GM10847 (cell line): Measurements from ENCODE around the gene ZDHHC14.

Source experiments
- POLR2A ChIP-seq: IDR thresholded peaks from 2 replicates; pipeline ENCODE4 v1.6.1; 2011; ENCODE audit not compliant: insufficient read length; ENCODE audit errors: extremely low read depth

The ZDHHC14 gene

DNA sequence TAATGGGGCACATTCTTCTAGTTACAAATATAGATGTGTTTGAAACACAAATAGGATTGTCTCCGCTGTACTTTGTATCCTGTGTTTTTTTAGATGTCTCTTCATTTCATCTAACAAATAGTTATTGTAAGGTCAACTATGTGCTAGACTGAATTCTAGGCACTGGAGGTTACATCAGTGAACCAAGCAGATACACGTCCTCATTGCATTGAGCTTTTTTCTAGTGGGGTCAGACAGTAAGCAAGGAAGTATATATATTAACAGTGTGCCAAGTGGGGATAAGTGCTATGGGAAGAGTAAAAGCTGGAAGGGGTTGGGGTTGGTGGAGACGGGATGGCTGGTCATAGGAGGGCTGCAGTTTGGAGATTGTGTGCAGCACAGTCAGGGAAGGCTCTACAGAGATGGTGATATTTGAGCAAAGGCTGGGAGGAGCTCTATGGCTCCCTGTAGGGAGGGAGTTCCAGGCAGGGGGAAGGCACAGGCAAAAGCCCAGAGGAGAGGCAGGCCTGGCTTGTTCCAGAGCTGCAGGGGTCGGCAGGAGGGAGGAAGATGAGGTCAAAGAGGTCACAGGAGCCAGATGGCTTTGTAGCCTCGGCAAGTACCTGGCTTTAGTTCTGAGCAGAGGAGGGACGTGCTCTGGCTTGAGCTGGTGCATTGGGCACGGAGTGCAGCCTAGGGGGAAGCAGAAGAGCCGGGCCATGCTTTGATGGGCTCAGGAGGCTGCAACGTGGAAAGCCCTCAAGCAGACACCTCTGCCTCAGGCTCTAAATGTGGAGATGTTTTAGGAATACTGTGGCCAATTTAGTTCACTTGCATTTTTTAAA lies 152.3 kb downstream of the ZDHHC14 start:
- TF ChIP-seq POLR2A = no peak

GRCh38 chr6:157534134-157534871 lies 153.3 kb downstream of the ZDHHC14 start:
- TF ChIP-seq POLR2A = no peak

DNA sequence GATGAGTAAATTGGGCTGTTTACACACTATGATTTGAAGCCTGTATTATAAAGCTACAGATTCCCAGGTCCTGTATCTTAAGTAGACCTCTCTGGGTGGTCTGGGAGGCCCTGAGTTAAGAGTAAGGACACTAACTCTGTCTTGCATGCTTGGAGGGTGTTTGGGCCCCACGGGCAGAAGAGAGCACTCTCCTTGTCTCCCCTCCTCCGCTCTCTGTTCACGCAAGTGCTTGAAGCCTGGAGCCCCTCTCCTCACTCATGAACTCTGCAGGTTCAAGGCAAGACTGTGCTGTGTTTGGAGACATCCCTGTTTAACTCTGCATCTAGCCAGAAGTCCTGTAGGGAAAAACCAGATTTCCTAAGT lies 154.0 kb downstream of the ZDHHC14 start:
- no peak for TF ChIP-seq POLR2A

- no peak for TF ChIP-seq POLR2A
Observed at GRCh38 chr6:157535340-157536222, 154.6 kb downstream of the ZDHHC14 start.

DNA sequence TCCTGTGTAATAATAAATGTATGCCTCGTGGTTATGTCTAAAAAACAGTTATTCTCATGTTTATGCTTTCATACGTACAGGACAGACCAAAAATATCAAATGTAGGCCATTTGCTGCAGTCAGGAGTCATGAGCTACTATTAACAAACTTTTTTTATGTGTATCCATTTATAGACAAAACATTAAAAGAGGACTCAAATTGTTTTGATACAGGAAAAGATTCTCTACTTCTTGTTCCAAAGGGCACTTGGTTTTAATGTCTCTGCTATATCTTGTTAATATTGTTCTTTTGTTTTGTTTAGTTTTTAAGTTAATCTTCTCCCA lies 155.2 kb downstream of the ZDHHC14 start:
- no peak for TF ChIP-seq POLR2A

- no peak for TF ChIP-seq POLR2A
Observed at GRCh38 chr6:157537556-157537955, 156.6 kb downstream of the ZDHHC14 start.

- no peak for TF ChIP-seq POLR2A
Observed at GRCh38 chr6:157538168-157538567, 157.2 kb downstream of the ZDHHC14 start.

GRCh38 chr6:157538698-157539097 lies 157.7 kb downstream of the ZDHHC14 start:
- TF ChIP-seq POLR2A = no peak

DNA sequence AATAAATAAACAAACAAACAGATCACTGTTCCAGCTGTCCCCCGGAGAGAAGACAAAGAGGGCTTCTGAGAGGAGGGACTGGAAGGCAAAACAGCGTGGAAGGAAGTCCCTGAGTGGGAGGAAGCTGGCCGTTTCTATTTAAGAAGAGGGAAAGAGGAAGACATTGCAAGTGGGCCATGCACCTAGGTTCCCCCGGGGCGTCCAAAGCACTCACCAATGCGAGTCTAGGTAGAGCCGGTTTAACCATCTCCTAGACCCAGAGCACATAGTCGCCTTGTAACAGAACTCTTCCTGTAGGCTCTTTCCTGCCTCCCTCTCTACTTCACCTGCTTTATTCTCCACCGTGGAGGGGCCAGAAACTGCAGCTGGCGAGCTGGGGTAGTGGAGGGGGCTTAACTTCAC lies 158.4 kb downstream of the ZDHHC14 start:
- TF ChIP-seq POLR2A = no peak

- no peak for TF ChIP-seq POLR2A
Observed at GRCh38 chr6:157539900-157540752, 159.1 kb downstream of the ZDHHC14 start.

GRCh38 chr6:157541618-157542413 lies 160.8 kb downstream of the ZDHHC14 start:
- no peak for TF ChIP-seq POLR2A

DNA sequence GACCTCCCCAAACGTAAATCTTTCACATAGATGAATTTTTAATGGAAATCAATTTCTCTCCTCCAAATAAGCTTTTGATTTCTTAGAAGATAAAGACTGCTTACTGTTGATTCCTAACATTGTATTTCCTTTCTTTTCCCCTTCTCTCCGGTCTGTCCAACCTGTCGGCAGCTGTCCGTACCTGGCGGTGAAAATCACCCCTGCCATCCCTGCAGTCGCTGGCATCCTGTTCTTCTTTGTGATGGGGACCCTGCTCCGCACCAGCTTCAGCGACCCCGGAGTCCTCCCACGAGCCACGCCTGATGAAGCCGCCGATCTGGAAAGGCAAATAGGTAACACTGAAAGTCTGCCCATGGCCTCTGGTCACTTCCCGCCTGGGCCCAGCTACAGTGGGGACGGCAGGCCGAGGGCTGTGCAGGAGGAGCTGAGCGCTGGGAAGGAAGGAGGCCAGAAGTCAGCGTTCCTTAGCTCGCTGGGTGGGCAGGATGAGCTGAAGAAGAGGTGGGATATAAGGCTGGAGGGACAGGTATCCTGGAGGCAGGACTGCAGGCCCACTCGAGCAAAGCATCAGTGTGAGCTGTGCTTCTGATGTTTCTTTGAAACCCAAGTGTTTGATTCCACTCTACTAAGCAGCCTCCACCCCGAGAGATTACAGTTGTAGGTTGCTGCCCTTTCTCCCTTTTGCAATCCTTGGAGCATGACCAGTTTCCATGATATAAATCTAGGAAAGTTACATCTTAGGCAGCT lies 161.6 kb downstream of the ZDHHC14 start:
- TF ChIP-seq POLR2A = no peak

GRCh38 chr6:157546321-157546720 lies 165.3 kb downstream of the ZDHHC14 start:
- TF ChIP-seq POLR2A = no peak

- no peak for TF ChIP-seq POLR2A
Observed at GRCh38 chr6:157547112-157547511, 166.1 kb downstream of the ZDHHC14 start.
